GM12864 (cell line): Measurements from ENCODE around the gene PCNT.

Source experiments
- DNase-seq: peaks from one replicate; pipeline ENCODE4 v3.0.0-alpha.2; 2011; ENCODE audit warnings: low read depth
- H3K4me3 ChIP-seq: 2 replicates; pipeline ENCODE4 v1.5.1; 2011; ENCODE audit warnings: mild to moderate bottlenecking, low read depth, low read length, control low read depth
- CTCF ChIP-seq: IDR thresholded peaks from 2 replicates; pipeline ENCODE4 v1.5.1; 2011; ENCODE audit warnings: low read depth, mild to moderate bottlenecking, moderate library complexity, low read length, control low read depth, inconsistent platforms; ENCODE audit errors: missing control alignments

The PCNT gene

GRCh38 chr21:46393941-46394594 lies 70.1 kb downstream of the PCNT start:
- no peak for DNase-seq
- TF ChIP-seq CTCF = no peak
- no peak overlapping the region for H3K4me3 ChIP-seq

GRCh38 chr21:46394595-46395104 lies 70.7 kb downstream of the PCNT start:
- TF ChIP-seq CTCF = no peak
- DNase-seq = no peak
- no peak overlapping the region for H3K4me3 ChIP-seq

- DNase-seq = no peak
- no peak overlapping the region for H3K4me3 ChIP-seq
- no peak for TF ChIP-seq CTCF
Measured at GRCh38 chr21:46397211-46397905, 73.4 kb downstream of the PCNT start.

- H3K4me3 ChIP-seq = no peak overlapping the region
- DNase-seq = no peak
- TF ChIP-seq CTCF = no peak
Measured at GRCh38 chr21:46397993-46398392, 74.0 kb downstream of the PCNT start.

- no peak for TF ChIP-seq CTCF
- no peak overlapping the region for H3K4me3 ChIP-seq
- DNase-seq = no peak
Measured at GRCh38 chr21:46399129-46399528, 75.2 kb downstream of the PCNT start.

- DNase-seq = no peak
- no peak for TF ChIP-seq CTCF
- no peak overlapping the region for H3K4me3 ChIP-seq
Measured at GRCh38 chr21:46399686-46400085, 75.7 kb downstream of the PCNT start.
